ENCODE results near the gene HNRNPA3.

DNA sequence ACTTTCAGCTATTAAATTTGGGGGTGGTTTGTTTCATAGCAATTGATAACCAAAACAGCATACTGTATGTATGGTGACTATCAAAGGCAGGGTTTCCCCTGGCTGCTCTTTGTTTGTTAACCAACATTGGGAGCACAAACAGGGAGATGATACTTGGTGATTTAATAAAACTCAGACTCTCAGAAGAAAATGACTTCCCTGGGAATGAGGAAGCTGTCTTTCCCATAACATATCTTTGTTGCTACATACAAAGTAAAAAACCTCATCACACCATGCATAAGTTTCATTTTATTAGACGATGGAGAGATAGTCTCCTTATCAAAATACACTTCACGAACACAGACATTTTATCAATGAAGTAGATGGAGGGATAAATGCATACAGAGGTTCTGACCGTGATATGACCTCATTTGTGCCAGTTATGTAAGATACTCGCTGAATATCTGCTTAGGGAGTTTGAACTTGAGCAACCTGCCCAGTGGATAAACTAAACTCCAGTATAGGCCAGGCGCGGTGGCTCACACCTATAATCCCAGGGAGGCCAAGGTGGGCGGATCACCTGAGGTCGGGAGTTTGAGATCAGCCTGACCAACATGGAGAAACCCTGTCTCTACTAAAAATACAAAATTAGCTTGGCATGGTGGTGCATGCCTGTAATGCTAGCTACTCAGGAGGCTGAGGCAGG lies 55.7 kb downstream of the HNRNPA3 start:
- TF ChIP-seq POLR2A (IDR thresholded peaks at IDR 0.05; ENCODE audit: low read length) (no peak), GATA1 (IDR thresholded peaks at IDR 0.05; ENCODE audit: low read depth, low read length) (no peak)

Measured in erythroblast (primary cell).